ENCODE data around the gene PLCH1.

DNA sequence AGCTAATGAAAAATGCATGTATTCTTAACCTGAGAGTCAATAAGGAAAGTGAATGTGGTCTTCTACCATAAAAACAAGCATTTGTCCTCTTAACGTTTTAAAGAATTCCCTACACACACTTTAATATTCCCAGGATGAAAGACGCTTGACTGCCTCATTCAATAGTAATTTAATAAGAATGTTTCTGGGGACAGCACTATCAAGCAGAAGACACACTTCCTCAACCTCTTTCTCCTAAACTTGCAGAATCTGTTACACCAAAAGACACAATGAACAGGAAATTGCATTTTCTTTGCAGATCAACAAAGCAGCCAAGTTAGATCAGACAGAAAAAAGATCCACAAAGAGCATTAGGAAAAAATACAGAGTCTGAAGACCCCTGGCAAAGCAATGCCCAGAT lies 97.7 kb downstream of the PLCH1 start:
- TF ChIP-seq, protein P1, sequence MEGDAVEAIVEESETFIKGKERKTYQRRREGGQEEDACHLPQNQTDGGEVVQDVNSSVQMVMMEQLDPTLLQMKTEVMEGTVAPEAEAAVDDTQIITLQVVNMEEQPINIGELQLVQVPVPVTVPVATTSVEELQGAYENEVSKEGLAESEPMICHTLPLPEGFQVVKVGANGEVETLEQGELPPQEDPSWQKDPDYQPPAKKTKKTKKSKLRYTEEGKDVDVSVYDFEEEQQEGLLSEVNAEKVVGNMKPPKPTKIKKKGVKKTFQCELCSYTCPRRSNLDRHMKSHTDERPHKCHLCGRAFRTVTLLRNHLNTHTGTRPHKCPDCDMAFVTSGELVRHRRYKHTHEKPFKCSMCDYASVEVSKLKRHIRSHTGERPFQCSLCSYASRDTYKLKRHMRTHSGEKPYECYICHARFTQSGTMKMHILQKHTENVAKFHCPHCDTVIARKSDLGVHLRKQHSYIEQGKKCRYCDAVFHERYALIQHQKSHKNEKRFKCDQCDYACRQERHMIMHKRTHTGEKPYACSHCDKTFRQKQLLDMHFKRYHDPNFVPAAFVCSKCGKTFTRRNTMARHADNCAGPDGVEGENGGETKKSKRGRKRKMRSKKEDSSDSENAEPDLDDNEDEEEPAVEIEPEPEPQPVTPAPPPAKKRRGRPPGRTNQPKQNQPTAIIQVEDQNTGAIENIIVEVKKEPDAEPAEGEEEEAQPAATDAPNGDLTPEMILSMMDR (IDR thresholded peaks at IDR 0.05; ENCODE audit: low read depth, low read length, poor library complexity, severe bottlenecking) = no peak
- no peak for TF ChIP-seq EZH2phosphoT487 (IDR thresholded peaks at IDR 0.05; ENCODE audit: borderline replicate concordance, low read length)
